Lung (tissue), 12 donors: ENCODE measurements around the gene LCP2. TPM values are rescaled to one million over a fixed set of nuclear protein-coding genes. Genes with fewer than 3 reads are reported as not detected.

Experiments used
- ATAC-seq: fragments of 200-7000 bp; cut with Tn5 transposase; one replicate; pipeline ENCODE4 v1.9.1; 2020; ENCODE audit warnings: moderate number of reproducible peaks; ENCODE audit not compliant: insufficient read depth, low FRiP score
- DNase-seq, 3 donors: peaks; one replicate each; pipeline ENCODE4 v3.0.0-alpha.2; 2013 to 2017
- H3K27ac ChIP-seq, 2 donors: one replicate each; pipeline ENCODE4 v1.5.1; 2013; ENCODE audit warnings: mild to moderate bottlenecking in 2 of 2, moderate library complexity in 2 of 2, control low read depth in 1 of 2, inconsistent platforms in 1 of 2, low read depth in 1 of 2, low read length in 1 of 2
- H3K27me3 ChIP-seq, 3 donors: one replicate each; pipeline ENCODE4 v1.5.1; 2013; ENCODE audit warnings: low read length in 2 of 3; ENCODE audit not compliant: control insufficient read depth in 3 of 3, insufficient read depth in 3 of 3
- H3K36me3 ChIP-seq, 4 donors: one replicate each; pipeline ENCODE4 v1.5.1; 2013; ENCODE audit warnings: low read length in 4 of 4, mild to moderate bottlenecking in 1 of 4, moderate library complexity in 1 of 4; ENCODE audit not compliant: control insufficient read depth in 4 of 4, insufficient read depth in 4 of 4
- H3K4me1 ChIP-seq, 5 donors: one replicate each; pipeline ENCODE4 v1.5.1; 2013; ENCODE audit warnings: low read length in 5 of 5, mild to moderate bottlenecking in 2 of 5, moderate library complexity in 1 of 5; ENCODE audit not compliant: control insufficient read depth in 5 of 5, insufficient read depth in 5 of 5
- H3K4me3 ChIP-seq: one replicate; pipeline ENCODE4 v1.5.1; 2013; ENCODE audit warnings: mild to moderate bottlenecking, control low read depth, moderate library complexity
- H3K9ac ChIP-seq, 2 donors: one replicate each; pipeline ENCODE4 v1.5.1; 2013; ENCODE audit warnings: low read length in 2 of 2, control low read depth in 1 of 2; ENCODE audit not compliant: insufficient read depth in 1 of 2
- H3K9me3 ChIP-seq, 4 donors: one replicate each; pipeline ENCODE4 v1.5.1; 2013; ENCODE audit warnings: low read length in 3 of 4, mild to moderate bottlenecking in 1 of 4, moderate library complexity in 1 of 4; ENCODE audit not compliant: control insufficient read depth in 4 of 4, insufficient read depth in 3 of 4
- CTCF ChIP-seq: IDR thresholded peaks from 2 replicates; pipeline ENCODE4 v1.5.1; 2012; ENCODE audit warnings: mild to moderate bottlenecking; ENCODE audit errors: control extremely low read depth, extremely low read depth
- WGBS, 2 donors: extraction: QIAGEN DNeasy Blood & Tissue Kit; methylation state at CpG; one replicate each; pipeline ENCODE4 v1.1.7; 2013; 5-methylcytosine and 5-hydroxymethylcytosine counted together
- polyA plus RNA-seq, 2 donors: library from polyadenylated mRNA; stranded (reverse); fragments of 200-250 nt; gene quantifications; one replicate each; pipeline ENCODE4 v1.2.1, GENCODE V29; 2013
- total RNA-seq, 2 donors: library from RNA; depleted of rRNA in 1 of 2; stranded (reverse); fragments of >200 nt in 1 of 2; gene quantifications; one replicate each; pipeline ENCODE4 v1.2.1, GENCODE V29; 2014 to 2021
- donor health status: control.
- donor health status: control.
- donor health status: Bipolar disorder and iron deficiency.
- donor health status: healthy.
- donor health status: DM: yes; HTN: yes; CAD: no.

The LCP2 gene
- total and polyA plus RNA-seq, 4 donors, result 15.6 to 127 (median 56.0) TPM

GRCh38 chr5:170283296-170283695, 14.3 kb downstream of the LCP2 start:
- DNase-seq (no peak), ATAC-seq (no peak)
- peaks cover 0 to 3% (median 0%) of the 10 kb centered on the region in 4 donors for H3K9me3 ChIP-seq
- peaks cover 0 to 16% (median 10%) of the 10 kb centered on the region in 5 donors for H3K4me1 ChIP-seq
- 95 to 96% methylated on average over 1 of the region's 1 CpG for WGBS, 2 donors
- no peak overlapping the region for H3K4me3 ChIP-seq
- H3K9ac ChIP-seq, result no peak overlapping the region
- peaks cover 0 to 11% (median 0%) of the 10 kb centered on the region in 4 donors for H3K36me3 ChIP-seq
- peaks cover 0 to 7% (median 0%) of the 10 kb centered on the region in 3 donors for H3K27me3 ChIP-seq
- TF ChIP-seq CTCF, result no peak
- H3K27ac ChIP-seq, result no peak overlapping the region

- peaks cover 0 to 7% (median 0%) of the 10 kb centered on the region in 4 donors for H3K36me3 ChIP-seq
- H3K4me1 ChIP-seq, result peaks cover 0 to 20% (median 16%) of the 10 kb centered on the region in 5 donors
- no peak for DNase-seq
- TF ChIP-seq CTCF, result no peak
- H3K9ac ChIP-seq, result no peak overlapping the region
- no peak for ATAC-seq
- H3K9me3 ChIP-seq, result peaks cover 0 to 3% (median 0%) of the 10 kb centered on the region in 4 donors
- no peak overlapping the region for H3K4me3 ChIP-seq
- H3K27me3 ChIP-seq, result peaks cover 0 to 9% (median 2%) of the 10 kb centered on the region in 3 donors
- peak overlapping the region in 1 of 2 donors; percentile 23 for H3K27ac ChIP-seq
- 53 to 54% methylated on average over 6 of the region's 6 CpGs for WGBS, 2 donors
Measured at GRCh38 chr5:170280011-170280493, 17.5 kb downstream of the LCP2 start.

GRCh38 chr5:170279459-170279817, 18.1 kb downstream of the LCP2 start:
- peaks cover 0 to 3% (median 0%) of the 10 kb centered on the region in 4 donors for H3K9me3 ChIP-seq
- no peak for DNase-seq
- no peak overlapping the region for H3K9ac ChIP-seq
- ATAC-seq, result no peak
- H3K27ac ChIP-seq, result peak overlapping the region in 1 of 2 donors; percentile 48
- H3K36me3 ChIP-seq, result peaks cover 0 to 9% (median 0%) of the 10 kb centered on the region in 4 donors
- no peak for TF ChIP-seq CTCF
- H3K4me3 ChIP-seq, result no peak overlapping the region
- H3K4me1 ChIP-seq, result peaks cover 0 to 20% (median 16%) of the 10 kb centered on the region in 5 donors
- H3K27me3 ChIP-seq, result peaks cover 0 to 9% (median 2%) of the 10 kb centered on the region in 3 donors
- WGBS, 2 donors, result 52 to 77% methylated on average over 4 of the region's 4 CpGs
